Stimulated activated CD8-positive, alpha-beta memory T cell treated with anti-CD3 and anti-CD28 coated beads, Interleukin-15, amount 100 ng/mL, for 4 hours (primary cell): ENCODE results near the gene POTED.
"Not testable (repeated sequence)": the region's sequence is repeated elsewhere in the genome, so short reads cannot be mapped to it uniquely, and the experiment has no call there.

Source experiments
- DNase-seq, 2 donors: peaks; one replicate each; pipeline ENCODE4 v3.0.0-alpha.2; 2020; ENCODE audit warnings: low read depth in 2 of 2

The POTED gene

DNA sequence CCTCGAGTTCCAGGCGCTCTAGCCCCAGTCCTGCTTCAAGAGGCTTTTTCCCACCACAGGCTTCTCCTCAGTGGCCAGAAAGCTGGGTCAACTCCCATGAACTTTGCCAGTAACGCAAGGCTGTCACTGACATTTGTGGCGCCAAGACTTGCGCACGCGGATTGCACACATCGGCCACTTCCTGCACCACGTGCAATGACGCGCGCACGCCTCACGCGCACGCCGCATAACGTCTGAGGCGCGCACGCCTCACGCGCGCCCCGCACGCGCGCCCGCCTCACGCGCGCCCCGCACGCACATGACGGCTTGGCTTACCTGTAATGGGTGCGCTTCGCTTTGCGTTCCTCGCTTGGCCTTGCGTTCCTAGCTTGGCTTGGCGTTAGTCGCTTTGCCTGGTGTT lies at the start of gene POTED:
Gene POTED, plus strand, starts transcription at position 301 of the 400 bp plus-strand sequence. CDS start 452 bp downstream, outside the sequence.
- not testable (repeated sequence) for DNase-seq

DNA sequence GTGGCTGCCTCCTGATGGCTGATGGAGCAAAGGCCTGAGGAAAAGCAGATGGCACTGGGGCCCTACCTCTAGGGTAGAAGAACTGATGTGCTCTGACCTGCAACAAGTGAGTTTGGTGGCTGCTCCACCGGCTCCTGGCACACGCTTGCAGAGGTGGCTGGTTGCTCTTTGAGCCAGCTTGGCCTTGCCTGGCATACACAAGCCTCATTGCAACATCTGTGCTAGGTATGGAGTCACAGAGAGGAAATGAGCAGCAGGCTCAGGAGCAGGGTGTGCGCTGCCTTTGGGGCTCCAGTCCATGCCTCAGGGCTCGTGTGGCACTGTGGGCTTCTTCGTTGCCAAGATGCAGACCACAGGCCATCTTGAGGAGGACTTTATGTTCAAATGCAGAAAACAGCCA lies 40.5 kb downstream of the POTED start:
- DNase-seq: not testable (repeated sequence)

DNA sequence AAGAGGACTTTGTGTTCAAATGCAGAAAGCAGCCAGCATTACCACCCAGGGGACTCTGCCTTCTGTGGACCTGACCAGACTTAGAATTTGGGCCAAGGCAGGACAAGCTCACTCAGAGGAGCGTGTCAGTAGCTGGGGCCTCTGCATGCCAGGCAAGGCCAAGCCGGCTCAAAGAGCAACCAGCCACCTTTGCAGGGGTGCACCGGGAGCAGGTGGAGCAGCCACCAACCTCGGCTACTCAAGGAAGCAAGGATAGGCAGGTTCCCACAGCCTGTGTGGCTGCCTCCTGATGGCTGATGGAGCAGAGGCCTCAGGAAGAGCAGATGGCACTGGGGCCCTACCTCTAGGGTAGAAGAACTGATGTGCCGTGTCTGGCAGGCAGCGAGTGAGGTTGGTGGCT lies 42.2 kb downstream of the POTED start:
- DNase-seq: not testable (repeated sequence)
